ENCODE data around the gene ERMN.

DNA sequence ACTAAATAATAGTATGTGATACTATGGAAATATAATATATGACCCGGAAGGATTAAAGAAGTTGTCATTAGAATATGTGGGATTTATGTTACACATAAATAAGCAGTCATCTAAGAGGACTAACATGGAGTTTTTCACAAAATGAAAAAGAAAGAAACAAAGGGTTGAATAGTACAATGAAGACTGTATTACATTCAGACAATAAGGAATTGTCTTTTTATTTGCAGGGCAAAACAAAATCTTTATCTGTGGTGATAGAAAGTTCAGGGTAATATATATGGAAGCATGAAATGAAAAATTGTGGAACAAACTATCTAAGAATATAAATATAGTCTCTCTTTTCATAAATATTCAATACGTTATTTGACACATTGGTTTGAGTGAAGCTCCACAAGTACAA is 5.8 kb downstream of the ERMN start:
- TF ChIP-seq, protein P1, sequence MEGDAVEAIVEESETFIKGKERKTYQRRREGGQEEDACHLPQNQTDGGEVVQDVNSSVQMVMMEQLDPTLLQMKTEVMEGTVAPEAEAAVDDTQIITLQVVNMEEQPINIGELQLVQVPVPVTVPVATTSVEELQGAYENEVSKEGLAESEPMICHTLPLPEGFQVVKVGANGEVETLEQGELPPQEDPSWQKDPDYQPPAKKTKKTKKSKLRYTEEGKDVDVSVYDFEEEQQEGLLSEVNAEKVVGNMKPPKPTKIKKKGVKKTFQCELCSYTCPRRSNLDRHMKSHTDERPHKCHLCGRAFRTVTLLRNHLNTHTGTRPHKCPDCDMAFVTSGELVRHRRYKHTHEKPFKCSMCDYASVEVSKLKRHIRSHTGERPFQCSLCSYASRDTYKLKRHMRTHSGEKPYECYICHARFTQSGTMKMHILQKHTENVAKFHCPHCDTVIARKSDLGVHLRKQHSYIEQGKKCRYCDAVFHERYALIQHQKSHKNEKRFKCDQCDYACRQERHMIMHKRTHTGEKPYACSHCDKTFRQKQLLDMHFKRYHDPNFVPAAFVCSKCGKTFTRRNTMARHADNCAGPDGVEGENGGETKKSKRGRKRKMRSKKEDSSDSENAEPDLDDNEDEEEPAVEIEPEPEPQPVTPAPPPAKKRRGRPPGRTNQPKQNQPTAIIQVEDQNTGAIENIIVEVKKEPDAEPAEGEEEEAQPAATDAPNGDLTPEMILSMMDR (IDR thresholded peaks at IDR 0.05 in 4 of 5, conservative IDR thresholded peaks at IDR 0.05 in 1 of 5), result no peak
- no peak for TF ChIP-seq POLR2A (IDR thresholded peaks at IDR 0.05)

Measured in gastrocnemius medialis (tissue), 4 donors.